Parathyroid adenoma (tissue), 2 donors: ENCODE measurements around the gene BCKDHA.

Experiments
- H2AFZ ChIP-seq: fragments of 300-600 bp; sonication (generic); one replicate; pipeline ENCODE4 v1.7.0; 2017; ENCODE audit warnings: antibody characterized with exemption, mild to moderate bottlenecking
- H3K27ac ChIP-seq: fragments of 300-600 bp; sonication (generic); one replicate; pipeline ENCODE4 v1.7.0; 2017
- H3K27me3 ChIP-seq: fragments of 300-600 bp; sonication (generic); one replicate; pipeline ENCODE4 v1.7.0; 2017; ENCODE audit warnings: low read length; ENCODE audit not compliant: control insufficient read depth, insufficient read depth
- H3K36me3 ChIP-seq: fragments of 300-600 bp; sonication (generic); one replicate; pipeline ENCODE4 v1.7.0; 2017; ENCODE audit warnings: low read length; ENCODE audit not compliant: control insufficient read depth, insufficient read depth
- H3K4me1 ChIP-seq: fragments of 300-600 bp; sonication (generic); one replicate; pipeline ENCODE4 v1.7.0; 2017; ENCODE audit warnings: control low read depth
- H3K4me2 ChIP-seq: fragments of 300-600 bp; sonication (generic); one replicate; pipeline ENCODE4 v1.7.0; 2017; ENCODE audit warnings: low read length
- H3K4me3 ChIP-seq: fragments of 300-600 bp; sonication (generic); one replicate; pipeline ENCODE4 v1.7.0; 2017; ENCODE audit warnings: low read depth, low read length
- H3K79me2 ChIP-seq: fragments of 300-600 bp; sonication (generic); one replicate; pipeline ENCODE4 v1.7.0; 2017; ENCODE audit warnings: control low read depth
- H3K9ac ChIP-seq: fragments of 300-600 bp; sonication (generic); one replicate; pipeline ENCODE4 v1.7.0; 2017; ENCODE audit warnings: mild to moderate bottlenecking
- H3K9me3 ChIP-seq: fragments of 300-600 bp; sonication (generic); one replicate; pipeline ENCODE4 v1.7.0; 2017; ENCODE audit warnings: low read length; ENCODE audit not compliant: control insufficient read depth
- TF ChIP-seq, protein P1 (sequence below): fragments of 300-600 bp; sonication (generic); IDR thresholded peaks from one replicate; pipeline ENCODE4 v1.7.0; 2017; ENCODE audit warnings: antibody characterized with exemption, mild to moderate bottlenecking
- donor health status: primary hyperparathyroidism.

BCKDHA gene

DNA sequence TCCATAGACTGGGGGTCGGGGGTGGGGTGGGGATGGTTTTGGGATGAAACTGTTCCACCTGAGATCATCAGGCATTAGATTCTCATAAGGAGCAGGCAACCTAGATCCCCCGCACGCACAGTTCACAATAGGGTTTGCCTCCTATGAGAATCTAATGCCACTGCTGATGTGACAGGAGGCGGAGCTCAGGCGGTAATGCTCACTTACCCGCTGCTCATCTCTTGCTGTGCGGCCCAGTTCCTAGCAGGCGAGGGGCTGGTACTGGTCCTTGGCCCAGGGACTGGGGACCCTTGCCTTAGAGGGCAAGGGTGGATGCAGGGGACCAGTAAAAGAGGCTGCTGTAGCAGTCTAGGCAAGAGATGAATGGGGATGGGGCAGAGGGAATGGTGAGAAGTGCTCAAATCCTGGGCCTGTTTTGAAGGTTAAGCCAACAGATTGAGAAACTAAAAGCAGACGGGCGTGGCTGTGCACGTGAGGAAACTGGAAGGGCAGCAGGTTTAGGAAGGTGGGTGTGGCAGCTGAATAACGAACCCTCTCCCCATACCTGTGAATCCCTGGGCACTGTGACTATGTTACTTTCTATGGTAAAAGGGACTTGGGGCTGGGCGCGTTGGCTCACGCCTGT lies 43.8 kb downstream of the BCKDHA start:
- Histone ChIP-seq H3K27ac (no peak overlapping the region), H3K36me3 (no peaks in the 10 kb centered on the region), H3K9ac (no peak overlapping the region)

DNA sequence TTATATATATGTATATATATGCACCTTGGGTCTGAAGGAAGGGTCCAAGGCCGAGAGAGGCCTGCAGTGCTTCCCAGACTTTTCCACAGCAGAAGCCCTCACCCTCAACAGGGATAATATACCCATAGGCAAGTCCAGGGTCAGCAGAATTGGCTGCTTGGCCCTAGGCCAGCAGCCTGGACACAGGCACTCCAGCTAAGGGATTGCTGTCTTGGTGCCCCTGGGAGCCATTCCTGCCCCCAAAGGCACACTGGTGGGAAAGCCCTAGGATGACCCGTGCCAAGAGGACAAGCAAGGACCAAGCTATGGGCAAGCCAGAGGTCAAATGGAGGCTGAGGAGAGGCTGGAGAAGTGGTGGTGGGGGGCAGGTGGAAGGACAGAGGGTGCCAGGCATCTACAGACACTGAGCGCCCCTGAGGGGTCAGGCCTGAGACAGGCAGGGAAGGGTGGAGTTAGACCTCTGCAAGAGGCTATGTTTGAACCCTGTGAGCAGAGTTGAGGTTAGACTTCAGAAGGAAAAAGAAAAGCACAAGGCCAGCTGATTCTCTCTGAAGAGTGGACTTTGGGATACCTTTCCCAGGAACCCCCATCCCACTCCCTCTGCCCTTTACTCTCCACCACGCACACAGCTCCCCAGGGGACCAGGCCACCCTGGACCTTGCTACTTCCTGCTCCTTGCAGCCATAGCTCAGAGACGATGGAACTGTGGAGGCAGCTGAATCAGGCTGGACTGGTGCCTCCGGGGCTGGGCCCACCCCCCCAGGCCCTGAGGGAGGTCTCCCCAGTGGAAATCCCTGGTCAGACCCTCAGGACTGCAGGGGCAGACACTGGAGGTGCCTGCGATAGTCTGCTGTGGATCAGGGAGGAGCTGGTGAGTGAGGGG lies 45.1 kb downstream of the BCKDHA start, which contains the start of gene ERICH4:
TSS of gene ERICH4 (plus strand) at position 684 of the 883 bp plus-strand sequence. CDS start at position 698, 14 bp downstream.
- no peaks in the 10 kb centered on the region for H3K4me1 ChIP-seq
- H3K4me3 ChIP-seq, result no peak within 1 kb of the TSS
- H3K9me3 ChIP-seq, result no peaks in the 10 kb centered on the region
- H3K27ac ChIP-seq, result no peak within 1 kb of the TSS
- H2AFZ ChIP-seq, result peak within 1 kb of the TSS; percentile 19
- no peaks in the 10 kb centered on the region for H3K79me2 ChIP-seq
- H3K4me2 ChIP-seq, result no peak within 1 kb of the TSS
- no peaks in the 10 kb centered on the region for H3K36me3 ChIP-seq
- TF ChIP-seq, protein P1, sequence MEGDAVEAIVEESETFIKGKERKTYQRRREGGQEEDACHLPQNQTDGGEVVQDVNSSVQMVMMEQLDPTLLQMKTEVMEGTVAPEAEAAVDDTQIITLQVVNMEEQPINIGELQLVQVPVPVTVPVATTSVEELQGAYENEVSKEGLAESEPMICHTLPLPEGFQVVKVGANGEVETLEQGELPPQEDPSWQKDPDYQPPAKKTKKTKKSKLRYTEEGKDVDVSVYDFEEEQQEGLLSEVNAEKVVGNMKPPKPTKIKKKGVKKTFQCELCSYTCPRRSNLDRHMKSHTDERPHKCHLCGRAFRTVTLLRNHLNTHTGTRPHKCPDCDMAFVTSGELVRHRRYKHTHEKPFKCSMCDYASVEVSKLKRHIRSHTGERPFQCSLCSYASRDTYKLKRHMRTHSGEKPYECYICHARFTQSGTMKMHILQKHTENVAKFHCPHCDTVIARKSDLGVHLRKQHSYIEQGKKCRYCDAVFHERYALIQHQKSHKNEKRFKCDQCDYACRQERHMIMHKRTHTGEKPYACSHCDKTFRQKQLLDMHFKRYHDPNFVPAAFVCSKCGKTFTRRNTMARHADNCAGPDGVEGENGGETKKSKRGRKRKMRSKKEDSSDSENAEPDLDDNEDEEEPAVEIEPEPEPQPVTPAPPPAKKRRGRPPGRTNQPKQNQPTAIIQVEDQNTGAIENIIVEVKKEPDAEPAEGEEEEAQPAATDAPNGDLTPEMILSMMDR, result no peak
- H3K27me3 ChIP-seq, result no peaks in the 10 kb centered on the region
- no peak within 1 kb of the TSS for H3K9ac ChIP-seq

More for the DNA sequence above, 43.8 kb downstream of the BCKDHA start:
- Histone ChIP-seq H3K79me2 (no peaks in the 10 kb centered on the region), H2AFZ (no peak overlapping the region), H3K9me3 (no peaks in the 10 kb centered on the region), H3K4me2 (no peak overlapping the region), H3K27me3 (no peaks in the 10 kb centered on the region), H3K4me1 (no peaks in the 10 kb centered on the region), H3K4me3 (no peak overlapping the region)
- TF ChIP-seq, protein P1, result no peak

DNA sequence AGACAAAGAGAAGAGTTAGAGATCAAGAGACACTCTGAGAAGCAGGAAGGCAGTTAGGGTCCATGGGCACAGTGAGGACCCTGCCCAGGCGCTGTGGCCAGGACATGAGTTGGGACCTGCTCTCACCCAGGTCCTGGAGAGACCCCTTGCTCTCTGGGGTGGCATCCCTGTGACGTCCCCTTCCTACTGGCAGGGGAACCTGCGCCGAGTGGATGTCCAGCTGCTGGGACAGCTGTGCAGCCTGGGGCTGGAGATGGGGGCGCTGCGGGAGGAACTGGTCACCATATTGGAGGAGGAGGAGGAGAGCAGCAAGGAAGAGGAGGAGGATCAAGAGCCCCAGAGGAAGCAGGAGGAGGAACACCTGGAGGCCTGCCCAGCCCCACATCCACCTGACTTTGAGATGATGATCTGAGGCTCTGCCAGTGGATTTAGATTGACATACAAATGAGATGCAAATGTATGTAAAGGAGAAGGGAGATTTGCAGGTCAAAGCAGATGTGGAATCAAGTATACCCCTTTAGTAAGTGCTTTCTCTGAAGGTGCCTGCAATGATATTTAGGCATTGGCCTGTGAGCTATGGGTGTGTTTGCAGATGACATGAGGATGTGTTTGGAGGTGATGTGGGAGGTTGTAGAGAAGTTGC lies 46.3 kb downstream of the BCKDHA start:
- no peak overlapping the region for H3K9ac ChIP-seq
- no peaks in the 10 kb centered on the region for H3K36me3 ChIP-seq
- H3K4me3 ChIP-seq, result no peak overlapping the region
- no peaks in the 10 kb centered on the region for H3K9me3 ChIP-seq
- H3K27ac ChIP-seq, result no peak overlapping the region
- TF ChIP-seq, protein P1, result no peak
- no peak overlapping the region for H2AFZ ChIP-seq
- H3K4me2 ChIP-seq, result no peak overlapping the region
- no peaks in the 10 kb centered on the region for H3K79me2 ChIP-seq
- H3K27me3 ChIP-seq, result no peaks in the 10 kb centered on the region
- no peaks in the 10 kb centered on the region for H3K4me1 ChIP-seq

DNA sequence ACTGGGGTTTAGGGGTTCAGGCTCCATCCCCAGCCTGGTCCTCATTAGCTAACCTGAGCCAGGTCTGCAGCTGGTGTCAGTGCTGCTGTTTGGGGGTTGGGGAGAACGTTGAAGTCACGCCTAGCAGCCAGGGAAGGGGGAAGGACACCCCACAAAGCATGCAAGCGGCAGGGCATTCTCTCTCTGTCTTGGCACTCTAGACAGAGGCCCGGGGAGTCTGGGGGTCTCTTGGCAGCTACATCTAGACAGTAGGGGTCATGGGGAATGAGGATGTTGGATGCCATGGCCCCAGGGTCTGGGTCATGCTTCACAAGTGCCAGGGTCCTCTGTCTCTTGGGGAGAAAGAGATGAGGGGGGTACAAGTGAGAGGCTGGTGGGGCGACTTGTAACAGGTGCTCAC lies 48.0 kb downstream of the BCKDHA start:
- Histone ChIP-seq H2AFZ (no peak overlapping the region), H3K27ac (no peak overlapping the region), H3K4me2 (no peak overlapping the region), H3K27me3 (no peaks in the 10 kb centered on the region), H3K36me3 (no peaks in the 10 kb centered on the region), H3K4me3 (no peak overlapping the region), H3K79me2 (no peaks in the 10 kb centered on the region), H3K4me1 (no peaks in the 10 kb centered on the region), H3K9ac (no peak overlapping the region), H3K9me3 (no peaks in the 10 kb centered on the region)
- TF ChIP-seq, protein P1, result no peak
